Testis (tissue), 3 donors: ENCODE data around the gene TRUB2. TPM values are rescaled to one million over a fixed set of nuclear protein-coding genes. Genes with fewer than 3 reads are reported as not detected.

Experiments used
- DNase-seq: peaks from one replicate; pipeline ENCODE4 v3.0.0-alpha.2; 2019
- H3K27ac ChIP-seq, 2 donors: fragments of 200-600 bp; sonication (generic); one replicate each; pipeline ENCODE4 v1.5.1; 2019
- H3K27me3 ChIP-seq: fragments of 200-600 bp; sonication (generic); one replicate; pipeline ENCODE4 v1.5.1; 2019
- H3K36me3 ChIP-seq: fragments of 200-600 bp; sonication (generic); one replicate; pipeline ENCODE4 v1.5.1; 2017; ENCODE audit warnings: low read depth; ENCODE audit errors: missing control alignments
- H3K4me1 ChIP-seq: fragments of 200-600 bp; sonication (generic); one replicate; pipeline ENCODE4 v1.5.1; 2019
- H3K4me3 ChIP-seq, 2 donors: fragments of 200-600 bp; sonication (generic); one replicate each; pipeline ENCODE4 v1.5.1; 2017 to 2019
- H3K9me3 ChIP-seq: fragments of 200-600 bp; sonication (generic); one replicate; pipeline ENCODE4 v1.5.1; 2017
- CTCF ChIP-seq, 3 experiments: fragments of 450-650 bp in 2 of 3; fragments of 200-600 bp in 1 of 3; sonication (generic) in 1 of 3; IDR thresholded peaks; one replicate each; pipeline ENCODE4 v1.5.1; 2016 to 2019; ENCODE audit warnings: antibody characterized with exemption in 3 of 3, mild to moderate bottlenecking in 2 of 3, moderate library complexity in 1 of 3
- POLR2A ChIP-seq: fragments of 450-650 bp; IDR thresholded peaks from one replicate; pipeline ENCODE4 v1.6.1; 2017; ENCODE audit warnings: antibody characterized with exemption, mild to moderate bottlenecking, moderate library complexity
- WGBS, 2 donors: methylation state at CpG; one replicate each; pipeline ENCODE4 v1.1.5; 2018; 5-methylcytosine and 5-hydroxymethylcytosine counted together
- intact Hi-C: fragments of 100-400 bp; cut with DNase I; formaldehyde crosslinking; loops from one replicate; pipeline ENCODE4 v1.15.1; 2023; ENCODE audit warnings: low total_unique reads
- polyA plus RNA-seq: library from polyadenylated mRNA; stranded (reverse); fragments of 350-450 nt; fragmentation: Illumina TruSeq; extraction: RNeasy Lipid Tissue Mini Kit (QIAGEN cat#74804); gene quantifications from one replicate; pipeline ENCODE4 v1.2.3, GENCODE V29; 2014; ENCODE audit warnings: low read depth, low replicate concordance; ENCODE audit not compliant: insufficient read depth
- total RNA-seq, 2 donors: library from RNA; depleted of rRNA; stranded (reverse); fragments of >200 nt; gene quantifications; one replicate each; pipeline ENCODE4 v1.2.3, GENCODE V29; 2016

TRUB2 gene
- total and polyA plus RNA-seq, 3 donors from 2014 or later: 14.6 to 29.7 (median 15.0) TPM

DNA sequence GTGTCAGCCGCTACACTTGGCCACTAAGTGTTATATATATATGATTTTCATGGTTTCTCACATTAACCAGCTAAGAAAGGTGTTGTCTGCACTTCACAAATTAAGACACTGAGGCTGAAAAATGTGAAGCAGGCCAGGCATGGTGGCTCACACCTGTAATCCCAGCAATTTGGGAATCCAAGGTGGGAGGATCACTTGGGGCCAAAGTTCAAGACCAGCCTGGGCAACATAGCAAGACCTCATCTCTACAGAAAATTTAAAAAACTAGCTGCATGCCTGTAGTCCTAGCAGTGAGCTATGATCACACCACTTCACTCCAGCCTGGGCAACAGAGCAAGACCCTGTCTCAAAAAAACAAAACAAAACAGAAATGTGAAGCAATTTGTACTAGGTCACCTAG is 2.2 kb upstream of the TRUB2 start:
- intact Hi-C loops: no loop called here
- H3K4me3 ChIP-seq: no peak overlapping the region

DNA sequence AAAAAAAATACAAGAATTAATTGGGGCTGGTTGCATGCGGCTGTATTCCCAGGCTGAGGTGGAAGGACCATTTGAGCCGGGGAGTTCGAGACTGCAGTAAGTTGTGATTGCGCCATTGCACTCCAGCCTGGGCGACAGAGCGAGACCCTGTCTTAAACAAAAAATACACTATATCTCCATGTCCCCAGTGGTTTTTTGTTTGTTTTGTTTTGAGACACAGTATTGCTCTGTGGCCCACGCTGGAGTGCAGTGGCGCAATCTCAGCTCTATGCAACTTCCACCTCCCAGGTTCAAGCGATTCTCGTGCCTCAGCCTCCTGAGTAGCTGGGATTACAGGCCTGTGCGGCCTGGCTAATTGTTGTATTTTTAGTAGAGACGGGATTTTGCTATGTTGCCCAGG is 1.5 kb upstream of the TRUB2 start:
- 61 to 73% methylated on average over 11 to 12 of the region's 12 CpGs for WGBS, 2 donors
- Histone ChIP-seq H3K36me3 (no peaks in the 10 kb centered on the region), H3K4me3 (peak overlapping the region in 1 of 2 donors; percentile 86), H3K27ac (no peak overlapping the region), H3K9me3 (no peaks in the 10 kb centered on the region), H3K4me1 (peaks cover 6% of the 10 kb centered on the region), H3K27me3 (no peaks in the 10 kb centered on the region)
- intact Hi-C loops: no loop called here
- no peak for DNase-seq
- TF ChIP-seq POLR2A: no peak
- no peak for TF ChIP-seq CTCF (IDR thresholded peaks at IDR 0.05)

More for the DNA sequence above, 2.2 kb upstream of the TRUB2 start:
- no peak overlapping the region for H3K27ac ChIP-seq
- no peaks in the 10 kb centered on the region for H3K9me3 ChIP-seq
- H3K36me3 ChIP-seq: no peaks in the 10 kb centered on the region
- no peak for DNase-seq
- no peaks in the 10 kb centered on the region for H3K27me3 ChIP-seq
- H3K4me1 ChIP-seq: peaks cover 6% of the 10 kb centered on the region
- TF ChIP-seq POLR2A: no peak
- TF ChIP-seq CTCF (IDR thresholded peaks at IDR 0.05): no peak
- WGBS, 2 donors: 92 to 95% methylated on average over 1 of the region's 1 CpG

DNA sequence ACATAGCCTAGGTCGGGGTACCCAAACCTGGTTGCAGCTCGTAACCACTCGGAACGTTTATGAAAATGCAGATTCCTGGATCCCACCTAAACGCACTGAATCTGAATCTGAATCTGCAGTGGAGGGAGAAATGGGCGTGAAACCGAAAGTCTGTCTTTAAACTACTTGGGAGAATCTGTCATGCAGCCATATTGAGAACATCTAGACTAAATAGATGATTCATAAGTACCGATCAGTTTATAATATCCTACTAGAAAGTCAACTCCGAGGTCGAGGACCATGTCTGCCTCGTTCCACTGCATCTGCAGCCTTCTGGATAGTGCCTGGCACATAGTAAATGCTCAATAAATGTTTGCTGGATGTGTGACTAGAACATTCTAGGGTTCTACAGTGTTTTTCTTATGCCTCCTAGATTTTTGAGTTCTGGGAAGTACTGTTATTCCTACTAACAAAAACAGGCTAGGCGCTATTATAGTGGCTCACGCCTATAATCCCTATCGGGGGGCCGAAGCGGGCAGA is 1.0 kb upstream of the TRUB2 start:
- WGBS, 2 donors: 18 to 21% methylated on average over 15 to 16 of the region's 16 CpGs
- peak overlapping the region in 1 of 2 donors; percentile 89 for H3K27ac ChIP-seq
- intact Hi-C loops: no loop called here
- TF ChIP-seq POLR2A: no peak
- TF ChIP-seq CTCF (IDR thresholded peaks at IDR 0.05): no peak
- no peaks in the 10 kb centered on the region for H3K36me3 ChIP-seq
- H3K9me3 ChIP-seq: no peaks in the 10 kb centered on the region
- H3K4me1 ChIP-seq: peaks cover 6% of the 10 kb centered on the region
- H3K27me3 ChIP-seq: no peaks in the 10 kb centered on the region
- H3K4me3 ChIP-seq: peak overlapping the region; percentile 86 to 94
- no peak for DNase-seq

- no peaks in the 10 kb centered on the region for H3K9me3 ChIP-seq
- H3K27me3 ChIP-seq: no peaks in the 10 kb centered on the region
- no peak for TF ChIP-seq CTCF (IDR thresholded peaks at IDR 0.05)
- TF ChIP-seq POLR2A: no peak
- peak overlapping the region; percentile 86 to 94 for H3K4me3 ChIP-seq
- DNase-seq: no peak
- H3K36me3 ChIP-seq: no peaks in the 10 kb centered on the region
- 1 to 2% methylated on average over 20 to 21 of the region's 21 CpGs for WGBS, 2 donors
- H3K4me1 ChIP-seq: peaks cover 6% of the 10 kb centered on the region
- intact Hi-C loops: no loop called here
- H3K27ac ChIP-seq: peak overlapping the region in 1 of 2 donors; percentile 89
These were observed 306 bp downstream of the TRUB2 start for GRCh38 chr9:128321879-128322403.

DNA sequence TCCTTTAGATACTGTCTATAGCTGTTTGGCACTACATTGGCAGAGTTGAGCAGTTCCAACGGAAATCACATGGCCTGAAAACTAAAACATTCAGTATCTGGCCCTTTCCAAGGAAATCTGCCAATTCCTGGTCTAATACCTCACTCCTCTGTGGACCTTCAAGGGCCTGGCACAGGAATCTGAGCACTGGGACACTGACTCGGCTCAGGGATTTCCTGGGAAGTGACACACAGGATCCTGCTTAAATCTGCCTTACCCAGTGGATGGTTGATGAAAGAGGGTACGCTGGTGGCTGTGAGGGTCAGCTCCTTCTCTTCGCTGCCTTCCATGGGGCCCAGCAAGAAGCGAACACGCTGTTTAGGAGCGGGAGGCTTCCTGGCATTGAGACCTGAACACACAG is 904 bp downstream of the TRUB2 start:
- no peak for DNase-seq
- Histone ChIP-seq H3K9me3 (no peaks in the 10 kb centered on the region), H3K36me3 (no peaks in the 10 kb centered on the region), H3K27me3 (no peaks in the 10 kb centered on the region), H3K27ac (no peak overlapping the region), H3K4me1 (peaks cover 6% of the 10 kb centered on the region), H3K4me3 (no peak overlapping the region)
- intact Hi-C loops: no loop called here
- 40 to 68% methylated on average over 7 of the region's 7 CpGs for WGBS, 2 donors
- TF ChIP-seq POLR2A: no peak
- TF ChIP-seq CTCF (IDR thresholded peaks at IDR 0.05): no peak
